GM18868 (cell line): ENCODE results near the gene MAPT.
"Not testable (repeated sequence)": the region's sequence is repeated elsewhere in the genome, so short reads cannot be mapped to it uniquely, and the experiment has no call there.

Source experiments
- ATAC-seq: cut with Tn5 transposase; IDR thresholded peaks from one replicate; pipeline ENCODE4 v1.9.1; 2021; ENCODE audit warnings: mild to moderate bottlenecking, moderate library complexity; ENCODE audit not compliant: unreplicated experiment

MAPT gene

DNA sequence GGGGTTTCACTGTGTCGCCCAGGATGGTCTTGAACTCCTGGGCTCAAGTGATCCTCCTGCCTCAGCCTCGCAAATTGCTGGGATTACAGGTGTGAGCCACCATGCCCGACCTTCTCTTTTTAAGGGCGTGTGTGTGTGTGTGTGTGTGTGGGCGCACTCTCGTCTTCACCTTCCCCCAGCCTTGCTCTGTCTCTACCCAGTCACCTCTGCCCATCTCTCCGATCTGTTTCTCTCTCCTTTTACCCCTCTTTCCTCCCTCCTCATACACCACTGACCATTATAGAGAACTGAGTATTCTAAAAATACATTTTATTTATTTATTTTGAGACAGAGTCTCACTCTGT is 108.6 kb downstream of the MAPT start:
- no peak for ATAC-seq

DNA sequence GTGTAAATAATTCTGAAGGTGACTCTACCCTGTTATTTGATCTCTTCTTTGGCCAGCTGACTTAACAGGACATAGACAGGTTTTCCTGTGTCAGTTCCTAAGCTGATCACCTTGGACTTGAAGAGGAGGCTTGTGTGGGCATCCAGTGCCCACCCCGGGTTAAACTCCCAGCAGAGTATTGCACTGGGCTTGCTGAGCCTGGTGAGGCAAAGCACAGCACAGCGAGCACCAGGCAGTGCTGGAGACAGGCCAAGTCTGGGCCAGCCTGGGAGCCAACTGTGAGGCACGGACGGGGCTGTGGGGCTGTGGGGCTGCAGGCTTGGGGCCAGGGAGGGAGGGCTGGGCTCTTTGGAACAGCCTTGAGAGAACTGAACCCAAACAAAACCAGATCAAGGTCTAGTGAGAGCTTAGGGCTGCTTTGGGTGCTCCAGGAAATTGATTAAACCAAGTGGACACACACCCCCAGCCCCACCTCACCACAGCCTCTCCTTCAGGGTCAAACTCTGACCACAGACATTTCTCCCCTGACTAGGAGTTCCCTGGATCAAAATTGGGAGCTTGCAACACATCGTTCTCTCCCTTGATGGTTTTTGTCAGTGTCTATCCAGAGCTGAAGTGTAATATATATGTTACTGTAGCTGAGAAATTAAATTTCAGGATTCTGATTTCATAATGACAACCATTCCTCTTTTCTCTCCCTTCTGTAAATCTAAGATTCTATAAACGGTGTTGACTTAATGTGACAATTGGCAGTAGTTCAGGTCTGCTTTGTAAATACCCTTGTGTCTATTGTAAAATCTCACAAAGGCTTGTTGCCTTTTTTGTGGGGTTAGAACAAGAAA is 109.8 kb downstream of the MAPT start:
- no peak for ATAC-seq

DNA sequence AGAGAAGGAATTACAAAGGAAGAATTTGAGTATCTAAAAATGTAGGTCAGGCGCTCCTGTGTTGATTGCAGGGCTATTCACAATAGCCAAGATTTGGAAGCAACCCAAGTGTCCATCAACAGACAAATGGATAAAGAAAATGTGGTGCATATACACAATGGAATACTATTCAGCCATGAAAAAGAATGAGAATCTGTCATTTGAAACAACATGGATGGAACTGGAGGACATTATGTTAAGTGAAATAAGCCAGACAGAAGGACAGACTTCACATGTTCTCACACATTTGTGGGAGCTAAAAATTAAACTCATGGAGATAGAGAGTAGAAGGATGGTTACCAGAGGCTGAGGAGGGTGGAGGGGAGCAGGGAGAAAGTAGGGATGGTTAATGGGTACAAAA is 111.7 kb downstream of the MAPT start:
- not testable (repeated sequence) for ATAC-seq

DNA sequence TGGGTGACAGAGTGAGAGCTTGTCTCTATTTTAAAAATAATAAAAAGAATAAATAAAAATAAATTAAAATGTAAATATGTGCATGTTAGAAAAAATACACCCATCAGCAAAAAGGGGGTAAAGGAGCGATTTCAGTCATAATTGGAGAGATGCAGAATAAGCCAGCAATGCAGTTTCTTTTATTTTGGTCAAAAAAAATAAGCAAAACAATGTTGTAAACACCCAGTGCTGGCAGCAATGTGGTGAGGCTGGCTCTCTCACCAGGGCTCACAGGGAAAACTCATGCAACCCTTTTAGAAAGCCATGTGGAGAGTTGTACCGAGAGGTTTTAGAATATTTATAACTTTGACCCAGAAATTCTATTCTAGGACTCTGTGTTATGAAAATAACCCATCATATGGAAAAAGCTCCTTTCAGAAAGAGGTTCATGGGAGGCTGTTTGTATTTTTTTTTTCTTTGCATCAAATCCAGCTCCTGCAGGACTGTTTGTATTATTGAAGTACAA is 113.2 kb downstream of the MAPT start:
- no peak for ATAC-seq

DNA sequence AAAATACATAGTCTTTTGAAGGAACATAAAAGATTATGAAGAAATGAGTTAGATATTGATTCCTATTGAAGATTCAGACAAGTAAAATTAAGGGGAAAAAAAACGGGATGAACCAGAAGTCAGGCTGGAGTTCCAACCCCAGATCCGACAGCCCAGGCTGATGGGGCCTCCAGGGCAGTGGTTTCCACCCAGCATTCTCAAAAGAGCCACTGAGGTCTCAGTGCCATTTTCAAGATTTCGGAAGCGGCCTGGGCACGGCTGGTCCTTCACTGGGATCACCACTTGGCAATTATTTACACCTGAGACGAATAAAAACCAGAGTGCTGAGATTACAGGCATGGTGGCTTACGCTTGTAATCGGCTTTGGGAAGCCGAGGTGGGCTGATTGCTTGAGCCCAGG is 114.2 kb downstream of the MAPT start:
- no peak for ATAC-seq

DNA sequence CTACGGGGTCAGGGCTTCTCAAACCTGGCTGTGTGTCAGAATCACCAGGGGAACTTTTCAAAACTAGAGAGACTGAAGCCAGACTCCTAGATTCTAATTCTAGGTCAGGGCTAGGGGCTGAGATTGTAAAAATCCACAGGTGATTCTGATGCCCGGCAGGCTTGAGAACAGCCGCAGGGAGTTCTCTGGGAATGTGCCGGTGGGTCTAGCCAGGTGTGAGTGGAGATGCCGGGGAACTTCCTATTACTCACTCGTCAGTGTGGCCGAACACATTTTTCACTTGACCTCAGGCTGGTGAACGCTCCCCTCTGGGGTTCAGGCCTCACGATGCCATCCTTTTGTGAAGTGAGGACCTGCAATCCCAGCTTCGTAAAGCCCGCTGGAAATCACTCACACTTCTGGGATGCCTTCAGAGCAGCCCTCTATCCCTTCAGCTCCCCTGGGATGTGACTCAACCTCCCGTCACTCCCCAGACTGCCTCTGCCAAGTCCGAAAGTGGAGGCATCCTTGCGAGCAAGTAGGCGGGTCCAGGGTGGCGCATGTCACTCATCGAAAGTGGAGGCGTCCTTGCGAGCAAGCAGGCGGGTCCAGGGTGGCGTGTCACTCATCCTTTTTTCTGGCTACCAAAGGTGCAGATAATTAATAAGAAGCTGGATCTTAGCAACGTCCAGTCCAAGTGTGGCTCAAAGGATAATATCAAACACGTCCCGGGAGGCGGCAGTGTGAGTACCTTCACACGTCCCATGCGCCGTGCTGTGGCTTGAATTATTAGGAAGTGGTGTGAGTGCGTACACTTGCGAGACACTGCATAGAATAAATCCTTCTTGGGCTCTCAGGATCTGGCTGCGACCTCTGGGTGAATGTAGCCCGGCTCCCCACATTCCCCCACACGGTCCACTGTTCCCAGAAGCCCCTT is 115.6 kb downstream of the MAPT start:
- no peak for ATAC-seq

DNA sequence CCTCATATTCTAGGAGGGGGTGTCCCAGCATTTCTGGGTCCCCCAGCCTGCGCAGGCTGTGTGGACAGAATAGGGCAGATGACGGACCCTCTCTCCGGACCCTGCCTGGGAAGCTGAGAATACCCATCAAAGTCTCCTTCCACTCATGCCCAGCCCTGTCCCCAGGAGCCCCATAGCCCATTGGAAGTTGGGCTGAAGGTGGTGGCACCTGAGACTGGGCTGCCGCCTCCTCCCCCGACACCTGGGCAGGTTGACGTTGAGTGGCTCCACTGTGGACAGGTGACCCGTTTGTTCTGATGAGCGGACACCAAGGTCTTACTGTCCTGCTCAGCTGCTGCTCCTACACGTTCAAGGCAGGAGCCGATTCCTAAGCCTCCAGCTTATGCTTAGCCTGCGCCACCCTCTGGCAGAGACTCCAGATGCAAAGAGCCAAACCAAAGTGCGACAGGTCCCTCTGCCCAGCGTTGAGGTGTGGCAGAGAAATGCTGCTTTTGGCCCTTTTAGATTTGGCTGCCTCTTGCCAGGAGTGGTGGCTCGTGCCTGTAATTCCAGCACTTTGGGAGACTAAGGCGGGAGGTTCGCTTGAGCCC is 116.3 kb downstream of the MAPT start:
- ATAC-seq, result no peak

DNA sequence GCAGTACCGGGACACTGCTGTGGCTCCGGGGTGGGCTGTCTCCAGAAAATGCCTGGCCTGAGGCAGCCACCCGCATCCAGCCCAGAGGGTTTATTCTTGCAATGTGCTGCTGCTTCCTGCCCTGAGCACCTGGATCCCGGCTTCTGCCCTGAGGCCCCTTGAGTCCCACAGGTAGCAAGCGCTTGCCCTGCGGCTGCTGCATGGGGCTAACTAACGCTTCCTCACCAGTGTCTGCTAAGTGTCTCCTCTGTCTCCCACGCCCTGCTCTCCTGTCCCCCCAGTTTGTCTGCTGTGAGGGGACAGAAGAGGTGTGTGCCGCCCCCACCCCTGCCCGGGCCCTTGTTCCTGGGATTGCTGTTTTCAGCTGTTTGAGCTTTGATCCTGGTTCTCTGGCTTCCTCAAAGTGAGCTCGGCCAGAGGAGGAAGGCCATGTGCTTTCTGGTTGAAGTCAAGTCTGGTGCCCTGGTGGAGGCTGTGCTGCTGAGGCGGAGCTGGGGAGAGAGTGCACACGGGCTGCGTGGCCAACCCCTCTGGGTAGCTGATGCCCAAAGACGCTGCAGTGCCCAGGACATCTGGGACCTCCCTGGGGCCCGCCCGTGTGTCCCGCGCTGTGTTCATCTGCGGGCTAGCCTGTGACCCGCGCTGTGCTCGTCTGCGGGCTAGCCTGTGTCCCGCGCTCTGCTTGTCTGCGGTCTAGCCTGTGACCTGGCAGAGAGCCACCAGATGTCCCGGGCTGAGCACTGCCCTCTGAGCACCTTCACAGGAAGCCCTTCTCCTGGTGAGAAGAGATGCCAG is 117.6 kb downstream of the MAPT start:
- no peak for ATAC-seq

DNA sequence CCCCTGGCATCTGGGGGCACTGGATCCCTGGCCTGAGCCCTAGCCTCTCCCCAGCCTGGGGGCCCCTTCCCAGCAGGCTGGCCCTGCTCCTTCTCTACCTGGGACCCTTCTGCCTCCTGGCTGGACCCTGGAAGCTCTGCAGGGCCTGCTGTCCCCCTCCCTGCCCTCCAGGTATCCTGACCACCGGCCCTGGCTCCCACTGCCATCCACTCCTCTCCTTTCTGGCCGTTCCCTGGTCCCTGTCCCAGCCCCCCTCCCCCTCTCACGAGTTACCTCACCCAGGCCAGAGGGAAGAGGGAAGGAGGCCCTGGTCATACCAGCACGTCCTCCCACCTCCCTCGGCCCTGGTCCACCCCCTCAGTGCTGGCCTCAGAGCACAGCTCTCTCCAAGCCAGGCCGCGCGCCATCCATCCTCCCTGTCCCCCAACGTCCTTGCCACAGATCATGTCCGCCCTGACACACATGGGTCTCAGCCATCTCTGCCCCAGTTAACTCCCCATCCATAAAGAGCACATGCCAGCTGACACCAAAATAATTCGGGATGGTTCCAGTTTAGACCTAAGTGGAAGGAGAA is 118.2 kb downstream of the MAPT start:
- ATAC-seq, result no peak

DNA sequence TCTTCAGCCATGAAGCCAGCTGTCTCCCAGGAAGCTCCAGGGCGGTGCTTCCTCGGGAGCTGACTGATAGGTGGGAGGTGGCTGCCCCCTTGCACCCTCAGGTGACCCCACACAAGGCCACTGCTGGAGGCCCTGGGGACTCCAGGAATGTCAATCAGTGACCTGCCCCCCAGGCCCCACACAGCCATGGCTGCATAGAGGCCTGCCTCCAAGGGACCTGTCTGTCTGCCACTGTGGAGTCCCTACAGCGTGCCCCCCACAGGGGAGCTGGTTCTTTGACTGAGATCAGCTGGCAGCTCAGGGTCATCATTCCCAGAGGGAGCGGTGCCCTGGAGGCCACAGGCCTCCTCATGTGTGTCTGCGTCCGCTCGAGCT is 118.8 kb downstream of the MAPT start:
- no peak for ATAC-seq

DNA sequence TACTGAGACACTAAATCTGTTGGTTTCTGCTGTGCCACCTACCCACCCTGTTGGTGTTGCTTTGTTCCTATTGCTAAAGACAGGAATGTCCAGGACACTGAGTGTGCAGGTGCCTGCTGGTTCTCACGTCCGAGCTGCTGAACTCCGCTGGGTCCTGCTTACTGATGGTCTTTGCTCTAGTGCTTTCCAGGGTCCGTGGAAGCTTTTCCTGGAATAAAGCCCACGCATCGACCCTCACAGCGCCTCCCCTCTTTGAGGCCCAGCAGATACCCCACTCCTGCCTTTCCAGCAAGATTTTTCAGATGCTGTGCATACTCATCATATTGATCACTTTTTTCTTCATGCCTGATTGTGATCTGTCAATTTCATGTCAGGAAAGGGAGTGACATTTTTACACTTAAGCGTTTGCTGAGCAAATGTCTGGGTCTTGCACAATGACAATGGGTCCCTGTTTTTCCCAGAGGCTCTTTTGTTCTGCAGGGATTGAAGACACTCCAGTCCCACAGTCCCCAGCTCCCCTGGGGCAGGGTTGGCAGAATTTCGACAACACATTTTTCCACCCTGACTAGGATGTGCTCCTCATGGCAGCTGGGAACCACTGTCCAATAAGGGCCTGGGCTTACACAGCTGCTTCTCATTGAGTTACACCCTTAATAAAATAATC is 119.3 kb downstream of the MAPT start:
- ATAC-seq, result no peak

DNA sequence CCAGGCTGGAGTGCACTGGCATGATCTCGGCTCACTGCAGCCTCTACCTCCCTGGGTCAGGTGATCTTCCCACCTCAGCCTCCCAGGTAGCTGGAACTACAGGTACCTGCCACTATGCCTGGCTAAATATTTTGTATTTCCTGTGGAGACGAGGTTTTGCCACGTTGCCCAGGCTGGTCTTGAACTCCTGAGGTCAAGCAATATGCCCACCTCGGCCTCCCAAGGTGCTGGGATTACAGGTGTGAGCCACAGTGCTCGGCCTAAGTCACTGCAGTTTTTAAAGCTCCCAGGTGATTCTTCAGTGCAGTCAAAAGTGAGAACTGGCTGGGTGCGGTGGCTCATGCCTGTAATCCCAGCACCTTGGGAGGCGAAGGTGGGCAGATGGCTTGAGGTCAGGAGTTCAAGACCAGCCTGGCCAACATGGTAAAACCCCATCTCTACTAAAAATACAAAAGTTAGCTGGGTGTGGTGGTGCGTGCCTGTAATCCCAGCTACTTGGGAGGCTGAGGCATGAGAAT is 125.1 kb downstream of the MAPT start:
- ATAC-seq, result not testable (repeated sequence)

DNA sequence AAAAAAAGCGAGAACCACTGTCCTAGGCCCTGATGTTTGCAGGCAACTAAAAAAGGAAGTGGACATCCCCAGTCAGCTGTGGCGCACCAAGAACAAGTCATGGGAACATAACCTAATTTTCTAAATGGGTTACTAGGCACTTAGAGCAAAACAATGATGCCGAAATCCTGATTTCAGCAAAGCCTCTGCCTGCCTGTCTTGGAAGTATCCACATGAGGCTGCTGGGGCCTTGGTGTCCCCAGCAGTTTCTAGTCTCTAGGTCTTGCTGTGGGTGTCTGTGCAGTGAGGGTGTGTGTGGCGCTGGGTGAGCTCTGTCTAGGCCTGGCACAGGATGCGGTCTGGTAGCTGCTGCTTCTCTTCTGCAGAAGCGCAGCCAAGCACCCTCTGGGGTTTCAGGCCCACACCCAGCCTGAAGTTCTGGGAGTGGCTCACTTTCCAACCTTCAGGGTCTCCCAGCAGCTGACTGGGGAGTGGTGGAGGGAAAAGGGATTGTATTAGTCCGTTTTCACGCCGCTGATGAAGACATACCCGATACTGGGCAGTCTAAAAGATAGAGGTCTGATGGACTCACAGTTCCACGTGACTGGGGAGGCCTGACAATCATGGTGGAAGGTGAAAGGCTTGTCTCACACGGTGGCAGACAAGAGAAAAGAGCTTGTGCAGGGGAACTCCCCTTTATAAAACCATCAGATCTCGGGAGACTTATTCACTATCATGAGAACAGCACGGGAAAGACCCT is 125.8 kb downstream of the MAPT start:
- ATAC-seq, result no peak

DNA sequence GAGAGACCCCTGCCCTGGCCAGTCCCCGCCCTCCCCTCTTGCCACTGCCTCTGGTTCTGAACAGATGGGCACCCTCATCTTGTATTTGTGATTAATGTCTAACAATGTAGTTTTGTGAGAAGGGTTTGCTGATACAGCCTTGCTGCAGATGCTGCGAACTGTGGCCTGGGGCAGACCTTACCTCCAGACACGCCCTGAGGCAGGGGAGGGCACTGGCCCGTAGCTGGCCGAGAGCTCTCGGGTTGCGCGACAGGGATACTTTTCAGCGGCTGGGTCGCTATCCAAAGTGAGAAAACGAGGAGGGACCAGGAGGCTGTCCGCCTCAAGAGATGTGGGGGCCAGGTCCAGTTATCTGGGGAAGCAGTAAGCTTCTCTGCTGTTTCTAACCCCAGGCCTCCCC is 126.6 kb downstream of the MAPT start:
- ATAC-seq, result no peak

DNA sequence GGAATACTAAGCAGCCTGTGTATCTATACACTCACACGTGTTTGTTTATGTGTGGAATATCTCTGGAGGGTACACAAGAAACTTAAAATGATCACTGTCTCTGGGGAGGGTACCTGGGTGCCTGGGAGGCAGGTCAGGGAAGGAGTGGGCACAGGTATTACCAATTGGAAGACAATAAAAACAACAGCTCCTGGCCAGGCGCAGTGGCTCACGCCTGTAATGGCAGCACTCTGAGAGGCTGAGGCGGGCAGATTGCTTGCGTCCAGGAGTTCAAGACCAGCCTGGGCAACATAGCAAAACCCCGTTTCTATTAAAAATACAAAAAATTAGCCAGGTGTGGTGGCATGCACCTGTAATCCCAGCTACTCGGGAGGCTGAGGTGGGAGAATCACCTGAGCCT is 129.0 kb downstream of the MAPT start:
- not testable (repeated sequence) for ATAC-seq

DNA sequence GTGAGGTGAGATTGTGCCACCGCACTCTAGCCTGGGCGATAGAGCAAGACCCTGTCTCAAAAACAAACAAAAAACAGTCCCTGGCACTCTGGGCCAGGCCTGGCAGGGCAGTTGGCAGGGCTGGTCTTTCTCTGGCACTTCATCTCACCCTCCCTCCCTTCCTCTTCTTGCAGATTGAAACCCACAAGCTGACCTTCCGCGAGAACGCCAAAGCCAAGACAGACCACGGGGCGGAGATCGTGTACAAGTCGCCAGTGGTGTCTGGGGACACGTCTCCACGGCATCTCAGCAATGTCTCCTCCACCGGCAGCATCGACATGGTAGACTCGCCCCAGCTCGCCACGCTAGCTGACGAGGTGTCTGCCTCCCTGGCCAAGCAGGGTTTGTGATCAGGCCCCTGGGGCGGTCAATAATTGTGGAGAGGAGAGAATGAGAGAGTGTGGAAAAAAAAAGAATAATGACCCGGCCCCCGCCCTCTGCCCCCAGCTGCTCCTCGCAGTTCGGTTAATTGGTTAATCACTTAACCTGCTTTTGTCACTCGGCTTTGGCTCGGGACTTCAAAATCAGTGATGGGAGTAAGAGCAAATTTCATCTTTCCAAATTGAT is 129.5 kb downstream of the MAPT start:
- ATAC-seq, result no peak

DNA sequence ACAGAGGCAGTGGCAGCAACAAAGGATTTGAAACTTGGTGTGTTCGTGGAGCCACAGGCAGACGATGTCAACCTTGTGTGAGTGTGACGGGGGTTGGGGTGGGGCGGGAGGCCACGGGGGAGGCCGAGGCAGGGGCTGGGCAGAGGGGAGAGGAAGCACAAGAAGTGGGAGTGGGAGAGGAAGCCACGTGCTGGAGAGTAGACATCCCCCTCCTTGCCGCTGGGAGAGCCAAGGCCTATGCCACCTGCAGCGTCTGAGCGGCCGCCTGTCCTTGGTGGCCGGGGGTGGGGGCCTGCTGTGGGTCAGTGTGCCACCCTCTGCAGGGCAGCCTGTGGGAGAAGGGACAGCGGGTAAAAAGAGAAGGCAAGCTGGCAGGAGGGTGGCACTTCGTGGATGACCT is 130.2 kb downstream of the MAPT start:
- no peak for ATAC-seq

DNA sequence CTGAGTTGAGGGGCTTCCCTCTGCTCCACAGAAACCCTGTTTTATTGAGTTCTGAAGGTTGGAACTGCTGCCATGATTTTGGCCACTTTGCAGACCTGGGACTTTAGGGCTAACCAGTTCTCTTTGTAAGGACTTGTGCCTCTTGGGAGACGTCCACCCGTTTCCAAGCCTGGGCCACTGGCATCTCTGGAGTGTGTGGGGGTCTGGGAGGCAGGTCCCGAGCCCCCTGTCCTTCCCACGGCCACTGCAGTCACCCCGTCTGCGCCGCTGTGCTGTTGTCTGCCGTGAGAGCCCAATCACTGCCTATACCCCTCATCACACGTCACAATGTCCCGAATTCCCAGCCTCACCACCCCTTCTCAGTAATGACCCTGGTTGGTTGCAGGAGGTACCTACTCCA is 130.7 kb downstream of the MAPT start:
- ATAC-seq, result no peak
